Liver (tissue), 9 donors: ENCODE data around the gene CTXN1. TPM values are rescaled to one million over a fixed set of nuclear protein-coding genes. Genes with fewer than 3 reads are reported as not detected.

ENCODE experiments used
- DNase-seq: peaks from one replicate; pipeline ENCODE4 v3.0.0-alpha.2; 2017; ENCODE audit warnings: low spot score
- H3K27ac ChIP-seq, 2 donors: one replicate each; pipeline ENCODE4 v1.7.0; 2013; ENCODE audit warnings: inconsistent platforms in 2 of 2, low read length in 2 of 2, control low read depth in 1 of 2, low read depth in 1 of 2, mild to moderate bottlenecking in 1 of 2
- H3K27me3 ChIP-seq, 4 donors: one replicate each; pipeline versions ENCODE4 v1.6.1 to v1.7.0; 2013; ENCODE audit warnings: low read length in 3 of 4, inconsistent platforms in 1 of 4, mild to moderate bottlenecking in 1 of 4, moderate library complexity in 1 of 4; ENCODE audit not compliant: control insufficient read depth in 4 of 4, insufficient read depth in 4 of 4
- H3K36me3 ChIP-seq, 4 donors: one replicate each; pipeline versions ENCODE4 v1.6.1 to v1.7.0; 2013; ENCODE audit warnings: low read length in 3 of 4, mild to moderate bottlenecking in 3 of 4, low read depth in 1 of 4, moderate library complexity in 1 of 4; ENCODE audit not compliant: control insufficient read depth in 4 of 4, insufficient read depth in 3 of 4
- H3K4me1 ChIP-seq, 4 donors: one replicate each; pipeline versions ENCODE4 v1.6.1 to v1.7.0; 2013; ENCODE audit warnings: low read length in 3 of 4, mild to moderate bottlenecking in 3 of 4, moderate library complexity in 1 of 4; ENCODE audit not compliant: control insufficient read depth in 4 of 4, insufficient read depth in 4 of 4
- H3K4me3 ChIP-seq, 3 donors: one replicate each; pipeline versions ENCODE4 v1.6.1 to v1.7.0; 2013; ENCODE audit warnings: low read length in 3 of 3, control low read depth in 1 of 3, low read depth in 1 of 3, mild to moderate bottlenecking in 1 of 3
- H3K9ac ChIP-seq, 2 donors: one replicate each; pipeline ENCODE4 v1.7.0; 2013; ENCODE audit warnings: low read length in 2 of 2, mild to moderate bottlenecking in 2 of 2, moderate library complexity in 2 of 2, control low read depth in 1 of 2, low read depth in 1 of 2
- H3K9me3 ChIP-seq, 4 donors: one replicate each; pipeline versions ENCODE4 v1.6.1 to v1.7.0; 2013; ENCODE audit warnings: low read length in 3 of 4; ENCODE audit not compliant: control insufficient read depth in 4 of 4
- FOXA1 ChIP-seq: IDR thresholded peaks from 2 replicates; pipeline ENCODE4 v1.6.1; 2016; ENCODE audit warnings: antibody characterized with exemption
- FOXA2 ChIP-seq: IDR thresholded peaks from 2 replicates; pipeline ENCODE4 v1.6.1; 2016; ENCODE audit warnings: antibody characterized with exemption
- GABPA ChIP-seq, 2 donors: IDR thresholded peaks in 1 of 2; conservative IDR thresholded peaks in 1 of 2; 2 replicates each; pipeline ENCODE4 v1.6.1; 2016; ENCODE audit warnings: antibody characterized with exemption in 2 of 2, mild to moderate bottlenecking in 1 of 2, moderate library complexity in 1 of 2
- HNF4A ChIP-seq, 2 donors: conservative IDR thresholded peaks; 2 replicates each; pipeline ENCODE4 v1.6.1; 2016; ENCODE audit warnings: antibody characterized with exemption in 2 of 2, mild to moderate bottlenecking in 2 of 2
- HNF4G ChIP-seq: IDR thresholded peaks from 2 replicates; pipeline ENCODE4 v1.6.1; 2016; ENCODE audit warnings: antibody characterized with exemption
- NR2F2 ChIP-seq: IDR thresholded peaks from 2 replicates; pipeline ENCODE4 v1.6.1; 2016; ENCODE audit warnings: antibody characterized with exemption
- RAD21 ChIP-seq, 2 donors: IDR thresholded peaks; 2 replicates each; pipeline ENCODE4 v1.6.1; 2016; ENCODE audit warnings: antibody characterized with exemption in 2 of 2, mild to moderate bottlenecking in 2 of 2
- RXRA ChIP-seq, 2 donors: IDR thresholded peaks; 2 replicates each; pipeline ENCODE4 v1.6.1; 2017 to 2018; ENCODE audit warnings: antibody characterized with exemption in 2 of 2, mild to moderate bottlenecking in 1 of 2
- TAF1 ChIP-seq: conservative IDR thresholded peaks from 2 replicates; pipeline ENCODE4 v1.6.1; 2016; ENCODE audit warnings: antibody characterized with exemption, mild to moderate bottlenecking
- WGBS: extraction: QIAGEN DNeasy Blood & Tissue Kit; methylation state at CpG from one replicate; pipeline ENCODE4 v1.1.7; 2013; 5-methylcytosine and 5-hydroxymethylcytosine counted together
- polyA plus RNA-seq, 2 donors: library from polyadenylated mRNA; stranded (reverse) in 1 of 2; unstranded in 1 of 2; fragments of 200-250 nt in 1 of 2; fragments of >200 nt in 1 of 2; fragmentation: Nextera tagmentation in 1 of 2; extraction: Ambion mirVana in 1 of 2; gene quantifications; one replicate each; pipeline versions ENCODE4 v1.2.1 to v1.2.3, GENCODE V29; 2013 to 2015
- total RNA-seq, 2 donors: library from RNA; depleted of rRNA; stranded (reverse); fragments of >200 nt; gene quantifications; one replicate each; pipeline ENCODE4 v1.2.3, GENCODE V29; 2014
- TF ChIP-seq, protein P1 (sequence below): fragments of 150-350 bp; IDR thresholded peaks from 2 replicates; pipeline ENCODE4 v1.5.1; 2017; ENCODE audit warnings: improper control_type of control experiment, low read depth, low read length; ENCODE audit not compliant: missing input control
- TF ChIP-seq, protein P2 (sequence below): IDR thresholded peaks from 2 replicates; pipeline ENCODE4 v1.6.1; 2016; ENCODE audit warnings: antibody characterized with exemption, mild to moderate bottlenecking
- TF ChIP-seq, protein P3 (sequence below): IDR thresholded peaks from 2 replicates; pipeline ENCODE4 v1.6.1; 2016; ENCODE audit warnings: antibody characterized with exemption
- TF ChIP-seq, protein P4 (sequence below): IDR thresholded peaks from 2 replicates; pipeline ENCODE4 v1.6.1; 2016; ENCODE audit warnings: antibody characterized with exemption
- donor health status: healthy.
- donor health status: healthy.
- donor health status: healthy.
- donor health status: healthy.
- donor health status: healthy.

Gene CTXN1
- total and polyA plus RNA-seq, 4 donors = 0.07 to 0.14 (median 0.08) TPM; not detected in 1

DNA sequence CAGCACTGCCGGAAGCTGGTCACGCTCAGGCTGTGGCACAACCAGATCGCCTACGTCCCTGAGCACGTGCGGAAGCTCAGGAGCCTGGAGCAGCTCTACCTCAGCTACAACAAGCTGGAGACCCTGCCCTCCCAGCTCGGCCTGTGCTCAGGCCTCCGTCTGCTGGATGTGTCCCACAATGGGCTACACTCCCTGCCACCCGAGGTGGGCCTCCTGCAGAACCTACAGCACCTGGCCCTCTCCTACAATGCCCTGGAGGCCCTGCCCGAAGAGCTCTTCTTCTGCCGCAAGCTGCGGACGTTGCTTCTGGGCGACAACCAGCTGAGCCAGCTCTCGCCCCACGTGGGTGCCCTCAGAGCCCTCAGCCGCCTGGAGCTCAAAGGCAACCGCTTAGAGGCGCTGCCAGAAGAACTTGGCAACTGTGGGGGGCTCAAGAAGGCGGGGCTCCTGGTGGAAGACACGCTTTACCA, 25.5 kb downstream of the CTXN1 start:
- H3K36me3 ChIP-seq = no peaks in the 10 kb centered on the region
- no peaks in the 10 kb centered on the region for H3K9me3 ChIP-seq
- H3K4me1 ChIP-seq = peaks cover 9 to 36% (median 25%) of the 10 kb centered on the region in 4 donors
- 93% methylated on average over 21 of the region's 21 CpGs for WGBS
- no peaks in the 10 kb centered on the region for H3K27me3 ChIP-seq
- DNase-seq = no peak
- no peak overlapping the region for H3K9ac ChIP-seq
- no peak overlapping the region for H3K27ac ChIP-seq
- TF ChIP-seq HNF4G = no peak
- H3K4me3 ChIP-seq = no peak overlapping the region

DNA sequence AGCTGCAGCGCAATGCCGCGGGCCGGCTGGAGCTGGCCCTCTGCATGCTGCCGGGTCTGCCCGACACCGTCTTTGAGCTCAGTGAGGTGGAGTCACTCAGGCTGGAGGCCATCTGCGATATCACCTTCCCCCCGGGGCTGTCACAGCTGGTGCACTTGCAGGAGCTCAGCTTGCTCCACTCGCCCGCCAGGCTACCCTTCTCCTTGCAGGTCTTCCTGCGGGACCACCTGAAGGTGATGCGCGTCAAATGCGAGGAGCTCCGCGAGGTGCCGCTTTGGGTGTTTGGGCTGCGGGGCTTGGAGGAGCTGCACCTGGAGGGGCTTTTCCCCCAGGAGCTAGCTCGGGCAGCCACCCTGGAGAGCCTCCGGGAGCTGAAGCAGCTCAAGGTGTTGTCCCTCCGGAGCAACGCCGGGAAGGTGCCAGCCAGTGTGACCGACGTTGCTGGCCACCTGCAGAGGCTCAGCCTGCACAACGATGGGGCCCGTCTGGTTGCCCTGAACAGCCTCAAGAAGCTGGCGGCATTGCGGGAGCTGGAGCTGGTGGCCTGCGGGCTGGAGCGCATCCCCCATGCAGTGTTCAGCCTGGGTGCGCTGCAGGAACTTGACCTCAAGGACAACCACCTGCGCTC, 26.1 kb downstream of the CTXN1 start:
- Histone ChIP-seq H3K27ac (no peak overlapping the region), H3K27me3 (no peaks in the 10 kb centered on the region), H3K9me3 (no peaks in the 10 kb centered on the region), H3K36me3 (no peaks in the 10 kb centered on the region), H3K9ac (no peak overlapping the region), H3K4me1 (peaks cover 5 to 30% (median 20%) of the 10 kb centered on the region in 4 donors), H3K4me3 (no peak overlapping the region)
- DNase-seq = no peak
- 96% methylated on average over 34 of the region's 34 CpGs for WGBS
- no peak for TF ChIP-seq HNF4A (conservative IDR thresholded peaks at IDR 0.05)
- TF ChIP-seq, protein P1, sequence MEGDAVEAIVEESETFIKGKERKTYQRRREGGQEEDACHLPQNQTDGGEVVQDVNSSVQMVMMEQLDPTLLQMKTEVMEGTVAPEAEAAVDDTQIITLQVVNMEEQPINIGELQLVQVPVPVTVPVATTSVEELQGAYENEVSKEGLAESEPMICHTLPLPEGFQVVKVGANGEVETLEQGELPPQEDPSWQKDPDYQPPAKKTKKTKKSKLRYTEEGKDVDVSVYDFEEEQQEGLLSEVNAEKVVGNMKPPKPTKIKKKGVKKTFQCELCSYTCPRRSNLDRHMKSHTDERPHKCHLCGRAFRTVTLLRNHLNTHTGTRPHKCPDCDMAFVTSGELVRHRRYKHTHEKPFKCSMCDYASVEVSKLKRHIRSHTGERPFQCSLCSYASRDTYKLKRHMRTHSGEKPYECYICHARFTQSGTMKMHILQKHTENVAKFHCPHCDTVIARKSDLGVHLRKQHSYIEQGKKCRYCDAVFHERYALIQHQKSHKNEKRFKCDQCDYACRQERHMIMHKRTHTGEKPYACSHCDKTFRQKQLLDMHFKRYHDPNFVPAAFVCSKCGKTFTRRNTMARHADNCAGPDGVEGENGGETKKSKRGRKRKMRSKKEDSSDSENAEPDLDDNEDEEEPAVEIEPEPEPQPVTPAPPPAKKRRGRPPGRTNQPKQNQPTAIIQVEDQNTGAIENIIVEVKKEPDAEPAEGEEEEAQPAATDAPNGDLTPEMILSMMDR = no peak
- TF ChIP-seq RAD21 (IDR thresholded peaks at IDR 0.05) = no peak
- TF ChIP-seq FOXA1 = no peak
- TF ChIP-seq, protein P2, sequence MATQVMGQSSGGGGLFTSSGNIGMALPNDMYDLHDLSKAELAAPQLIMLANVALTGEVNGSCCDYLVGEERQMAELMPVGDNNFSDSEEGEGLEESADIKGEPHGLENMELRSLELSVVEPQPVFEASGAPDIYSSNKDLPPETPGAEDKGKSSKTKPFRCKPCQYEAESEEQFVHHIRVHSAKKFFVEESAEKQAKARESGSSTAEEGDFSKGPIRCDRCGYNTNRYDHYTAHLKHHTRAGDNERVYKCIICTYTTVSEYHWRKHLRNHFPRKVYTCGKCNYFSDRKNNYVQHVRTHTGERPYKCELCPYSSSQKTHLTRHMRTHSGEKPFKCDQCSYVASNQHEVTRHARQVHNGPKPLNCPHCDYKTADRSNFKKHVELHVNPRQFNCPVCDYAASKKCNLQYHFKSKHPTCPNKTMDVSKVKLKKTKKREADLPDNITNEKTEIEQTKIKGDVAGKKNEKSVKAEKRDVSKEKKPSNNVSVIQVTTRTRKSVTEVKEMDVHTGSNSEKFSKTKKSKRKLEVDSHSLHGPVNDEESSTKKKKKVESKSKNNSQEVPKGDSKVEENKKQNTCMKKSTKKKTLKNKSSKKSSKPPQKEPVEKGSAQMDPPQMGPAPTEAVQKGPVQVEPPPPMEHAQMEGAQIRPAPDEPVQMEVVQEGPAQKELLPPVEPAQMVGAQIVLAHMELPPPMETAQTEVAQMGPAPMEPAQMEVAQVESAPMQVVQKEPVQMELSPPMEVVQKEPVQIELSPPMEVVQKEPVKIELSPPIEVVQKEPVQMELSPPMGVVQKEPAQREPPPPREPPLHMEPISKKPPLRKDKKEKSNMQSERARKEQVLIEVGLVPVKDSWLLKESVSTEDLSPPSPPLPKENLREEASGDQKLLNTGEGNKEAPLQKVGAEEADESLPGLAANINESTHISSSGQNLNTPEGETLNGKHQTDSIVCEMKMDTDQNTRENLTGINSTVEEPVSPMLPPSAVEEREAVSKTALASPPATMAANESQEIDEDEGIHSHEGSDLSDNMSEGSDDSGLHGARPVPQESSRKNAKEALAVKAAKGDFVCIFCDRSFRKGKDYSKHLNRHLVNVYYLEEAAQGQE = no peak
- no peak for TF ChIP-seq HNF4G
- no peak for TF ChIP-seq TAF1
- no peak for TF ChIP-seq FOXA2
- TF ChIP-seq, protein P3, sequence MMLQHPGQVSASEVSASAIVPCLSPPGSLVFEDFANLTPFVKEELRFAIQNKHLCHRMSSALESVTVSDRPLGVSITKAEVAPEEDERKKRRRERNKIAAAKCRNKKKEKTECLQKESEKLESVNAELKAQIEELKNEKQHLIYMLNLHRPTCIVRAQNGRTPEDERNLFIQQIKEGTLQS = no peak
- TF ChIP-seq, protein P4, sequence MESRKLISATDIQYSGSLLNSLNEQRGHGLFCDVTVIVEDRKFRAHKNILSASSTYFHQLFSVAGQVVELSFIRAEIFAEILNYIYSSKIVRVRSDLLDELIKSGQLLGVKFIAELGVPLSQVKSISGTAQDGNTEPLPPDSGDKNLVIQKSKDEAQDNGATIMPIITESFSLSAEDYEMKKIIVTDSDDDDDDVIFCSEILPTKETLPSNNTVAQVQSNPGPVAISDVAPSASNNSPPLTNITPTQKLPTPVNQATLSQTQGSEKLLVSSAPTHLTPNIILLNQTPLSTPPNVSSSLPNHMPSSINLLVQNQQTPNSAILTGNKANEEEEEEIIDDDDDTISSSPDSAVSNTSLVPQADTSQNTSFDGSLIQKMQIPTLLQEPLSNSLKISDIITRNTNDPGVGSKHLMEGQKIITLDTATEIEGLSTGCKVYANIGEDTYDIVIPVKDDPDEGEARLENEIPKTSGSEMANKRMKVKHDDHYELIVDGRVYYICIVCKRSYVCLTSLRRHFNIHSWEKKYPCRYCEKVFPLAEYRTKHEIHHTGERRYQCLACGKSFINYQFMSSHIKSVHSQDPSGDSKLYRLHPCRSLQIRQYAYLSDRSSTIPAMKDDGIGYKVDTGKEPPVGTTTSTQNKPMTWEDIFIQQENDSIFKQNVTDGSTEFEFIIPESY = no peak
- no peak for TF ChIP-seq NR2F2
- TF ChIP-seq RXRA (IDR thresholded peaks at IDR 0.05) = no peak
- TF ChIP-seq GABPA (IDR thresholded peaks at IDR 0.05 in 1 of 2, conservative IDR thresholded peaks at IDR 0.05 in 1 of 2) = no peak
